K562 treated with DMSO at 1 percent for 24 hours (cell line): ENCODE data around the gene SAMD11. TPM values are rescaled to one million over a fixed set of nuclear protein-coding genes. Genes with fewer than 3 reads are reported as not detected.

ENCODE experiments used
- total RNA-seq: library from RNA; unstranded; fragments of 300-600 nt; gene quantifications from 2 replicates; pipeline ENCODE4 v1.2.3, GENCODE V29; 2022; ENCODE audit warnings: low read depth; ENCODE audit not compliant: insufficient read depth

SAMD11 gene
- 20.5 and 21.7 TPM in 2 replicates for total RNA-seq

DNA sequence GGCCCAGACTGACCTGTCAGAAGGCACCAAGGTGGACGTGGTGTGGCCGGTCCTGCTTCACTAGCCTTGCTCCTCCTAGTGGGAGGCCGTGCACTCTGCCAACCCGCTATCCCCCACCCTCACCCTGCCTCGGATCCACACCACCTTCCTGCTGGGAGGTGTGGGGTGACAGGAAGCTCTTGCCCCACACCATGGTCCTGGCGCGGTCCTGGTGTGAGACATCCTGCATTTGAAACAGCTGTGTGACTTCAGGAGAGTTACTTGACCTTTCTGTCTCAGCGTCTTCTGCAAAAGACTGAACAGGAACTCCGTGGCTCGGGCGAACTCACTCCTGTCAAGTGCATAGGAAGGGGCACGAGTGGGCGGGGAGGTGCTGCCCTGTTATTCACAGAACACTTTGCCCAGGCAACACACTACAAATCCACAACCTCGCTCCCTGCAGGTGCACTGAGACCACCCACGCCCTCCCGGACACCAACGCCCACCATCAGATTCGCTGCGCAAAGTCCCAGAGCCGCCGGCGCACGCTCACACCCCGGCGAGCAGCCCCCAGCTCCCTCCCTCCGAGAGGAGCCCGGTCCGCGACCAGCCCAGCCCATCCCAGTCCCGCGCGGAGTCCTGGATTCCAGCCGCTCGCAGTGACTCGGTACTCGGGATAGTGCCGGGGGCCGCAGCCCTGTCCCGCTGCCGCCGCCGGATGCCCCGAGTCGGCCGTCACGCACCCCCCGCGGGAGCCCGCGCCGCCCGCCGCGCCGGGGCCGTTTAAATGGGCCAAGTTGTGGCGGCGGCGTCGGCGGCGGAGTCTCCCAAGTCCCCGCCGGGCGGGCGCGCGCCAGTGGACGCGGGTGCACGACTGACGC, at the start of gene SAMD11:
Gene SAMD11 (plus strand): TSS at position 793 of the 860 bp plus-strand sequence. CDS start 509 bp downstream, outside the sequence.

DNA sequence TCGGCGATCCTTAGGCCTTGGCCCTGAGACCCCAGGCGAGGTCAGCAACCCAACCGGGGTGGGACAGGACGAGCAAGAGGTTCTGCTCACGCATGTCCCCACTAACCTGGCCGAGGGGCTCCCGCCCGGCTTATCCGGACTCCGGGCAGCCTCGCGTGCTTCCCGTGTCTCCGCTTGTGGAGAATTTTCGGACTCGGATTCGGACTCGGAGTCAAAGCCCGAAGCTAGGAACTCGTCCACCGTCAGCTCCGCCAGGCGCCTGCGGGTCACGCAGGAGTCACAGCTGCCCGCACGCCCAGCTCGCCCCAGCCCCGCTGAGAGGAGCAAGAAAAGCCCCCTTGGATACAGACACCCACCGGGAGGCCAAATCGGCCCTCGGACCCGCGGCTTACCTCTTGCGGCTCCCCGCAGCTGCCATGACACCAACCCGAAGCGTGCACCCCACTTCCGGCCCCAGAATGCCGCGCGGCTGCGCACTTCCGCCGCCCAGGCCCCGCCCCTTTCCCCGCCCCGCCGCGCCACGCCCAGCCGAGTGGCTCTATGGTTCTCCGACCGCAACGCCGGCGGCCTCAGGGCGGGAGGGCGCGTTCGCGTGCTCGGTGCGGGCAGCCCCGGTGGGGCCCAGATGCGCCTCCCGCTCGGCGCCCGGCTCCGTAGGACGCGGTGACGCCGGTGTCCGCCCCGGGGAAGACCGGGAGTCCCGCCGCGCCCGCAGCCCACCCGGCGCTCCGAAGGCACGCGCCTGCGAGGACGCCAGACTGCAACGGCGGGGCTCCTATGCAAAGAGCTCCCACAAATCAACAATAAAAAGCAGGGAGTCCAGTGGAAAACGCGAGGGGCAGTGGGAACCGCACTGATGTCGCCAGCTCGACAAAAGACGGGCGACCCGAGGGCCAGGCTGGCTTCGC, 35.4 kb downstream of the SAMD11 start, which contains the start of gene NOC2L:
Gene NOC2L (minus strand): TSS at position 434 of the 908 bp plus-strand sequence. CDS start 16 bp downstream, at position 418.

GRCh38 chr1:960363-961131, 36.8 kb downstream of the SAMD11 start, which contains the start of gene KLHL17:
TSS of gene KLHL17 (plus strand) at chr1:960584. CDS start at chr1:960694, 110 bp downstream.

GRCh38 chr1:966135-966703, 42.5 kb downstream of the SAMD11 start, which contains the start of gene PLEKHN1:
TSS of gene PLEKHN1 (plus strand) at chr1:966482. CDS start at chr1:966532, 50 bp downstream.

GRCh38 chr1:981955-982558, 58.3 kb downstream of the SAMD11 start, which contains the start of gene PERM1:
TSS of gene PERM1 (minus strand) at chr1:982093. CDS start at chr1:981029, 1,064 bp downstream.

Other genes starting within 250 kb of the SAMD11 start
- not detected in 2 replicates for gene OR4F16, start 237.3 kb upstream of the SAMD11 start, total RNA-seq
- 177 and 179 TPM in 2 replicates for gene NOC2L, start 35.3 kb downstream of the SAMD11 start, total RNA-seq
- 15.8 and 20.6 TPM in 2 replicates for gene KLHL17, start 36.7 kb downstream of the SAMD11 start, total RNA-seq
- 0.25 and 0.73 TPM in 2 replicates for gene PLEKHN1, start 42.6 kb downstream of the SAMD11 start, total RNA-seq
- 0.34 TPM in 1 of 2 replicates, not detected in the other for gene PERM1, start 58.2 kb downstream of the SAMD11 start, total RNA-seq
- gene HES4, start 76.2 kb downstream of the SAMD11 start, total RNA-seq, result 27.9 and 28.9 TPM in 2 replicates
- 110 and 141 TPM in 2 replicates for gene ISG15, start 89.6 kb downstream of the SAMD11 start, total RNA-seq
- 83.0 and 97.6 TPM in 2 replicates for gene AGRN, start 96.2 kb downstream of the SAMD11 start, total RNA-seq
- gene RNF223, start 150.4 kb downstream of the SAMD11 start, total RNA-seq, result not detected in 2 replicates
- 20.6 and 26.3 TPM in 2 replicates for gene C1orf159, start 192.2 kb downstream of the SAMD11 start, total RNA-seq
- not detected in 2 replicates for gene TTLL10, start 250.0 kb downstream of the SAMD11 start, total RNA-seq